Astrocyte (in vitro differentiated cells and primary cell): ENCODE measurements around the gene CCDC93.

Experiments
- CTCF ChIP-seq: IDR thresholded peaks from 2 replicates; pipeline ENCODE4 v1.5.1; 2011; ENCODE audit warnings: low read depth, mild to moderate bottlenecking, inconsistent platforms, low read length, moderate library complexity; ENCODE audit not compliant: insufficient read depth
- EZH2 ChIP-seq: IDR thresholded peaks from 2 replicates; pipeline ENCODE4 v1.6.1; 2012; ENCODE audit warnings: mild to moderate bottlenecking, low read length, inconsistent platforms; ENCODE audit not compliant: insufficient read depth

DNA sequence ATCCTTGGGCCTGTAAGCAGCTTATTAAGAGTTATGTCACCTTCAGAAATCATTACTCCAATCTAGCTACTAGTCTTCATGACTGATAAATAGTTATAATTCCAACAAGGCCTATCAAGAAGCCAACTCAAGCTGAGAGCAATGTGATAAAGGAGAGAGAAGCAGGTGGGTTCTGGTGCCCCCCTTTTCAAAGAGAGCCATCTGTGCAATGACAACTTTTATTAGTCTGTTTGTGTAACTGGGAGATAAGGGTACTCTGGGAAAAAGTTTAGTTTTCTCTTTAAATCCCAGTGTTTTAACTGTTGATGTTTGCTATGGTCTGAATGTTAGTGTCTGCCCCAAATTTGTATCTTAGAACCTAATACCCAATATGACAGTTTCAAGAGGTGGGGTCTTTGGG lies 60.6 kb downstream of the CCDC93 start:
- TF ChIP-seq CTCF (no peak), EZH2 (no peak)
